Nephron (organoid): ENCODE data around the gene CRYGS.
"Not testable (repeated sequence)": the region's sequence is repeated elsewhere in the genome, so short reads cannot be mapped to it uniquely, and the experiment has no call there.

ENCODE experiments used
- H3K27ac Mint-ChIP-seq, 3 experiments: 2 replicates each; pipeline ENCODE4 v1.8.0; 2020; ENCODE audit warnings: mixed read lengths in 3 of 3, mild to moderate bottlenecking in 2 of 3, moderate library complexity in 1 of 3
- H3K27me3 Mint-ChIP-seq: 2 replicates; pipeline ENCODE4 v1.8.0; 2021; ENCODE audit warnings: low read depth, mild to moderate bottlenecking, moderate library complexity, mixed read lengths
- H3K36me3 Mint-ChIP-seq: 2 replicates; pipeline ENCODE4 v1.8.0; 2020; ENCODE audit warnings: low read depth, mixed read lengths
- H3K4me1 Mint-ChIP-seq: 2 replicates; pipeline ENCODE4 v1.8.0; 2020; ENCODE audit warnings: mixed read lengths
- H3K4me3 Mint-ChIP-seq, 3 experiments: 2 replicates each; pipeline ENCODE4 v1.8.0; 2020; ENCODE audit warnings: mild to moderate bottlenecking in 3 of 3, mixed read lengths in 3 of 3, moderate library complexity in 2 of 3
- H3K9me3 Mint-ChIP-seq: 2 replicates; pipeline ENCODE4 v1.8.0; 2020; ENCODE audit warnings: mixed read lengths
- TF ChIP-seq, protein P1 (sequence below), 3 experiments: fragments of 200-600 bp; sonication (generic); IDR thresholded peaks; one replicate each; pipeline ENCODE4 v1.5.0; 2021; ENCODE audit warnings: antibody characterized with exemption in 3 of 3; ENCODE audit not compliant: unreplicated experiment in 3 of 3

The CRYGS gene

DNA sequence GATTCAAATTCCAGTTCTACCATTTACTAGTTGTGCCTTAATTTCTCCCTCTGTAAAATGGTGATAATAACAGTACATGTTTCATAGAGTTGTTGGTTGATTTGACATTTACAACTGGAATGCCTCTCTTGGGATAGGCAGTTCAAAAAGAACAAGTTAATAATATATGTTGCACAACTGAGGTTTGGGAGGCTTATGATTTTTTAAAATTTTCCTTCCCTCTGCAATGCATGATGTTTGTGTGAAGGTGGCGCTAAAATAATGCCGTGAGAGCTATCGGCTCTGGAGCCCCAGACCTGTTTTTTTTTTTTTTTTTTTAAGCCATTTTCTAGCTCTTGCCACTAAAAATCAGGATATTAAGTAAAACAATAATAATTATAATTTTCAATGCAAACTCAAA is 44.9 kb upstream of the CRYGS start:
- TF ChIP-seq, protein P1, sequence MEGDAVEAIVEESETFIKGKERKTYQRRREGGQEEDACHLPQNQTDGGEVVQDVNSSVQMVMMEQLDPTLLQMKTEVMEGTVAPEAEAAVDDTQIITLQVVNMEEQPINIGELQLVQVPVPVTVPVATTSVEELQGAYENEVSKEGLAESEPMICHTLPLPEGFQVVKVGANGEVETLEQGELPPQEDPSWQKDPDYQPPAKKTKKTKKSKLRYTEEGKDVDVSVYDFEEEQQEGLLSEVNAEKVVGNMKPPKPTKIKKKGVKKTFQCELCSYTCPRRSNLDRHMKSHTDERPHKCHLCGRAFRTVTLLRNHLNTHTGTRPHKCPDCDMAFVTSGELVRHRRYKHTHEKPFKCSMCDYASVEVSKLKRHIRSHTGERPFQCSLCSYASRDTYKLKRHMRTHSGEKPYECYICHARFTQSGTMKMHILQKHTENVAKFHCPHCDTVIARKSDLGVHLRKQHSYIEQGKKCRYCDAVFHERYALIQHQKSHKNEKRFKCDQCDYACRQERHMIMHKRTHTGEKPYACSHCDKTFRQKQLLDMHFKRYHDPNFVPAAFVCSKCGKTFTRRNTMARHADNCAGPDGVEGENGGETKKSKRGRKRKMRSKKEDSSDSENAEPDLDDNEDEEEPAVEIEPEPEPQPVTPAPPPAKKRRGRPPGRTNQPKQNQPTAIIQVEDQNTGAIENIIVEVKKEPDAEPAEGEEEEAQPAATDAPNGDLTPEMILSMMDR (IDR thresholded peaks at IDR 0.05; ENCODE audit: unreplicated experiment in 3 of 3): peak in 2 of 3 experiments; percentile 24
- no peak overlapping the region for H3K27ac Mint-ChIP-seq
- H3K4me1 Mint-ChIP-seq: no peaks in the 10 kb centered on the region
- peaks cover 6% of the 10 kb centered on the region for H3K27me3 Mint-ChIP-seq
- no peaks in the 10 kb centered on the region for H3K9me3 Mint-ChIP-seq
- no peak overlapping the region for H3K4me3 Mint-ChIP-seq
- peaks cover 14% of the 10 kb centered on the region for H3K36me3 Mint-ChIP-seq

DNA sequence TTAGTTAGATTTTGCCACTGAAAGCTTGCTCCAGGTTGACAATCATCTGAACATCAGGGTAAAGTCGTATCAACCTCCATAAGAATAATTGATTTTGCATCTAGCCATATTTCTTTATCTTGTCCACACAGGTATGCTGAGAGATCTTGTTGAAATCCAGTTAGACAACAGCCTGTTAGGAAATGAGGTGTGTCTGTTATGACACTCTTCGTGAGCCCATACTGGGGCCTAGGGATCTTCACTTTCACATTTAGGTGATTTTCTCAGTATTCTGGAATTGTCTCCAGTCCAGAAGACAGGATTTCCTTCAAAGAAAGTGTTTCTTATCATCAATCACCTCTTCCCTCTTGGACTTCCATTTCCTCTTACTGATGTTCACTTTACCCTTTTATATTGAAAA is 44.5 kb upstream of the CRYGS start:
- no peaks in the 10 kb centered on the region for H3K4me1 Mint-ChIP-seq
- TF ChIP-seq, protein P1 (IDR thresholded peaks at IDR 0.05; ENCODE audit: unreplicated experiment in 3 of 3): no peak
- peaks cover 18% of the 10 kb centered on the region for H3K36me3 Mint-ChIP-seq
- no peak overlapping the region for H3K4me3 Mint-ChIP-seq
- no peak overlapping the region for H3K27ac Mint-ChIP-seq
- H3K9me3 Mint-ChIP-seq: no peaks in the 10 kb centered on the region
- H3K27me3 Mint-ChIP-seq: peaks cover 6% of the 10 kb centered on the region

GRCh38 chr3:186587183-186587582 is 43.0 kb upstream of the CRYGS start:
- H3K4me1 Mint-ChIP-seq: no peaks in the 10 kb centered on the region
- H3K4me3 Mint-ChIP-seq: no peak overlapping the region
- peaks cover 2% of the 10 kb centered on the region for H3K27me3 Mint-ChIP-seq
- peaks cover 28% of the 10 kb centered on the region for H3K36me3 Mint-ChIP-seq
- H3K9me3 Mint-ChIP-seq: no peaks in the 10 kb centered on the region
- TF ChIP-seq, protein P1 (IDR thresholded peaks at IDR 0.05; ENCODE audit: unreplicated experiment in 3 of 3): no peak
- no peak overlapping the region for H3K27ac Mint-ChIP-seq

- H3K27ac Mint-ChIP-seq, H3K4me1 Mint-ChIP-seq, H3K4me3 Mint-ChIP-seq, H3K9me3 Mint-ChIP-seq, H3K27me3 Mint-ChIP-seq: not testable (repeated sequence)
- peaks cover 36% of the 10 kb centered on the region for H3K36me3 Mint-ChIP-seq
These were observed 42.1 kb upstream of the CRYGS start for GRCh38 chr3:186586245-186586644.

DNA sequence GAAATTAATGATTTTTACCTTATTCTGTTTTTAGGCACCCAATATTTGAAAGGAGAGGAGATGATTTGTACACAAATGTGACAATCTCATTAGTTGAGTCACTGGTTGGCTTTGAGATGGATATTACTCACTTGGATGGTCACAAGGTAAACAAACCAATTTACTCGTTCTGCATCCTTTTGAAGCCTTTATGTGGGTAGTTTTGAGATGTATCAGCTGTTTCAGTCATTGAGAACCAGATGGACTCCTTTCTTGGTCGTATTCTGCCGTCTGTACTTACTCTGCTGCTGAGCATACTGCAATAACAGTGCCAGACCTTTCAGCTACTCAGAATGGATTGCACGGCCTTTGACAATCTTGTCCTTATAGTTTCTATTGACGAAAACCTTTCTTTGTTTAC is 39.7 kb upstream of the CRYGS start:
- Mint-ChIP-seq H3K36me3 (peaks cover 51% of the 10 kb centered on the region), H3K27me3 (no peaks in the 10 kb centered on the region), H3K9me3 (no peaks in the 10 kb centered on the region), H3K4me3 (no peak overlapping the region), H3K4me1 (no peaks in the 10 kb centered on the region), H3K27ac (no peak overlapping the region)
- TF ChIP-seq, protein P1 (IDR thresholded peaks at IDR 0.05; ENCODE audit: unreplicated experiment in 3 of 3): no peak

GRCh38 chr3:186582541-186582940 is 38.4 kb upstream of the CRYGS start:
- TF ChIP-seq, protein P1 (IDR thresholded peaks at IDR 0.05; ENCODE audit: unreplicated experiment in 3 of 3): no peak
- Mint-ChIP-seq H3K9me3 (no peaks in the 10 kb centered on the region), H3K36me3 (peaks cover 59% of the 10 kb centered on the region), H3K27me3 (no peaks in the 10 kb centered on the region), H3K4me1 (no peaks in the 10 kb centered on the region), H3K4me3 (no peak overlapping the region), H3K27ac (no peak overlapping the region)
